NCI-H1417 treated with DMSO at 0.1 percent for 48 hours (cell line): ENCODE results near the gene PRKD3.

ENCODE experiments used
- DNase-seq: peaks from one replicate; lab custom pipeline; 2025; lab: John Stamatoyannopoulos, UW

The PRKD3 gene

GRCh38 chr2:37343537-37344434 lies 19.2 kb upstream of the PRKD3 start:
- DNase-seq = no peak

DNA sequence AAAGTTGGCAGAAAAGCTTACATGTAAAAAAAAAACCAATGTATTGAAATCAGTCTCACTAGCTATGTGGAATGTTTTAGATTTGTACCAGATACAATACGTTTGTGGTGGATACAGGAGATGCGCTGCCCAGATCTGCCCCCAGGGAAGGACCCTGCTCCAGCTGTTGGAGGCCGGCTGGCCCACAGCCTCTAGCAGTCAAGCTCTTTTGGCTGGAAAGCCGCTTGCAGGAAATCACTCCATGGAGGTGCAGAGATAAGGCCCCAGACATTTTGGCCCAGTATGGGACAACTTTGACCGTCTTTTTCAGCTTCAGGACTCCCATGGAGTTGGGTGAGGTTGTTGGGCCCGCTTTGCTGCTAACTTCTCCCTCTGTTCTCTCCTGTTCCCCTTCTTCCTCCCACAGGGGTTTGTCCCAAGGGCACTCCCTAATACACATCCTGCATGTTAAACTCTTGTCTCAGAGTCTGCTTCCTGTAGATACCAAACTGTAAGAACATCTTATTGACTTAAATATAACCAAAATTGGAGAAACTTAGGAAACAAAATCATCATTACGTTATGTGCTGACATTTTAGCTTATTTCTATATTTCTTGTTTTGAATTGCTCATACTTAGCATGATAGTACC lies 18.1 kb upstream of the PRKD3 start:
- DNase-seq = no peak

DNA sequence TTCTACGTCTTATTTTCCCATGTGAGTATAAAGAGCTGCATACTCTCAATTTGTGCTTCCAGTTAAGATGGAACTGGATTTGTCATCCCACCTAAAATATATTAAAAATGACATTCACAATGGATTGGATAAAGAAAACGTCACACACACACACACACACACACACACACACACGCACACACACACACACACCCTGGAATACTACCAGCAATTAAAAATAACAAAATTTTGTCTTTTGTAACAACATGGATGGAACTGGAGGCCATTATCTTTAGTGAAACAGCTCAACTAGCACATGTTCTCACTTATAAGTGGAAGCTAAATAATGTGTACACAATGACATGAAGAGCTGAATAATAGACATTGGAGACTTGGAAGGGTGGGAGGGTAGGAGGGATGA lies 16.0 kb upstream of the PRKD3 start:
- no peak for DNase-seq

DNA sequence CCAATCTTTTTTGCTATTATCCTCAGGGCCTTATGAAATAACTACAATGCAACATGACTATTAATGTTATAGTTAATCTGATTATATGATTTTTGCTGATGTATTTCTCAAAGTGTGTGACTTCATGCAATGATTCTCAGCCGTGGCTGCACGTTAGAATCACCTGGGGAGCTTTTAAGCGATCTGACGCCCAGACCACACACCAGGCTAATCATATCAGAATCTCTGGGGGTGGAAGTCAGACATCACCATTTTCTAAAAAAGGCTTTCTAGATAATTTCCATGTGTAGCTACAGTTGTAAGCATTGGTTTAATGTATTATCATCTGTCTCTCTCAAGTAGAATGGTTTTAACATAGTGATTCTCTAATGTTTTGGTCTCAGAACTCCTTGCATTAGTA lies 14.3 kb upstream of the PRKD3 start:
- DNase-seq = no peak

GRCh38 chr2:37337620-37338280 lies 13.1 kb upstream of the PRKD3 start:
- DNase-seq = no peak

- DNase-seq = no peak
These were observed 11.0 kb upstream of the PRKD3 start for GRCh38 chr2:37335604-37336003.

DNA sequence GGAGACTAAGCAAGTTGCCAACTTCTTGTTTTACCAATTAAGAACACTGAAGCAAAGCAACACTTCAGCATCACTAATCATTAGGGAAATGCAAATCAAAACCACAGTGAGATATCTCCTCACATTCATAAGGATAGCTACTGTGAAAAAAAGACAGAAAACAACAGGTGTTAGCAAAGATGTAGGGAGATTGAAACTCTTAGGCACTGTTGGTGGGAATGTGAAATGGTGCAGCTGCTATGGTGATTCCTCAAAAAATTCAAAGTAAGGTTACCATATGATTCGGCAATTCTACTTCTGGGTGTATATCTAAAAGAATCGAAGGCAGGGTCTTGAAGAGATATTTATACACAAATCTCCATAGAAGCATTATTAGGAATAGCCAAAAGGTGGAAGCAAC lies 8.6 kb upstream of the PRKD3 start:
- no peak for DNase-seq

GRCh38 chr2:37332560-37332959 lies 7.9 kb upstream of the PRKD3 start:
- no peak for DNase-seq

DNA sequence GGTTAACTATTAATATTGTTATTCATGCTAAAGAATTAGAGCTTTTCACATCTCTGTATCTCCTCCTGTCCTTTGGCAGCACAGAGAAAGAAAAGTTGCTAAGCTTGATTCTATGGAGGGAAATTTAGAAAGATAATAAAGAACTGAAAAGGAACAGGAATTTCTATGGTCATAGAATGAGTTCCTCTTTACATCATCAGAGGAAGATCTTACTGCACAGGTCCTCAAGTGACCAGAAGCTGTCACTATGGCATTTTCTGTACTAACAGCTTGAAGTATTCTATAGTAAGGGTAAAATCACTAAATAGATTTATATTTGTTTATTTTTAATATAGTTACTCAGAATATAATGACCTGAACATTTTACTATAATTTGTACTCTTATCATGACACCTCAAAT lies 6.0 kb upstream of the PRKD3 start:
- DNase-seq = no peak

DNA sequence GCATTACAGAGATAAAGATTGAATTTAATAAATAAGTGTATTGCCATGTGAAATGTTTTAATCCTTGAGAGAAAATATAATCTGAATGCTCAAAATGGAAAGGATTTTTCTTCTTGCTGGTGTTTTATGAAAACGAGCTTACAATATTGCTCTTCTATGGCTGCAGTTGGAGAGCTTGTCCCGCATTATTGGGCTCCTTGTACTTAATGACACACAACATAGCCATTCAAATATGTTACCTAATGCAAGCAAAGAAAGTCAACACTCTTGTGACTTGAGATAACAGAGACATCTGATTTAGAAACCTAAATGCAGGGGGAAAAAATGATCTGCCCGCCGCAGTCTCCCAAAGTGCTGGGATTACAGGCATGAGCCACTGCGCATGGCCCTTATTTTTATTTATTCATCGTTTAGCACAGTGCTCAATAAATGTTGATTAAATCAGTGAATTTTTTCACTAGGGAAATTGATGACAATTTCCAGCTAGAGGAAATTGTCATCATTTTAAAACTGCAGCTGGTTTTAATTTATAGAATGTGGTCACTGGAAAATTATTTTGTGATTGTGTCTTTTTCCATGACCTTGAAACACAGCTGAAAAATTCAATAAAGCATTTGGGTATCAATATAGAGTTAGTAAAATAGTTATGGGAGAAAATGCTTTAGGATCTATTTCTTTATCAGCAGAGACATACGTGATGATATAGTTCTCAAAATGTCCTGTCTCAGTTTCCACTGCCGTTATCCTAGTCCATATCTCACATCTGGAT lies 2.4 kb upstream of the PRKD3 start:
- DNase-seq = no peak

- DNase-seq = no peak
These were observed 1.7 kb upstream of the PRKD3 start for GRCh38 chr2:37326285-37326684.

GRCh38 chr2:37325625-37326071 lies 1.0 kb upstream of the PRKD3 start:
- no peak for DNase-seq

DNA sequence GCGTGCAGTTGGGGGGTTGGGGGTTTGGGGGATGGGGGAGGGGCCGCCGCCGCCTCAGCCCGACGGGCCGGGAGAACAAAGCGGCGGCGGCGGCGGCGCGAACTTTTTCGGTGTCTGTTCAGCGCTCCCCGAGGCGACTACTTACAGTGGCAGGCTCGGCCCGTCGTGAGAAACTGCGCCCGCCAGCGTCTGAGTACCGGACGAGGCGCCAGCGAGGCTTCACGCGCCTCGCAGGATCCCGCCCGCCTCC lies 172 bp downstream of the PRKD3 start:
- DNase-seq = no peak

DNA sequence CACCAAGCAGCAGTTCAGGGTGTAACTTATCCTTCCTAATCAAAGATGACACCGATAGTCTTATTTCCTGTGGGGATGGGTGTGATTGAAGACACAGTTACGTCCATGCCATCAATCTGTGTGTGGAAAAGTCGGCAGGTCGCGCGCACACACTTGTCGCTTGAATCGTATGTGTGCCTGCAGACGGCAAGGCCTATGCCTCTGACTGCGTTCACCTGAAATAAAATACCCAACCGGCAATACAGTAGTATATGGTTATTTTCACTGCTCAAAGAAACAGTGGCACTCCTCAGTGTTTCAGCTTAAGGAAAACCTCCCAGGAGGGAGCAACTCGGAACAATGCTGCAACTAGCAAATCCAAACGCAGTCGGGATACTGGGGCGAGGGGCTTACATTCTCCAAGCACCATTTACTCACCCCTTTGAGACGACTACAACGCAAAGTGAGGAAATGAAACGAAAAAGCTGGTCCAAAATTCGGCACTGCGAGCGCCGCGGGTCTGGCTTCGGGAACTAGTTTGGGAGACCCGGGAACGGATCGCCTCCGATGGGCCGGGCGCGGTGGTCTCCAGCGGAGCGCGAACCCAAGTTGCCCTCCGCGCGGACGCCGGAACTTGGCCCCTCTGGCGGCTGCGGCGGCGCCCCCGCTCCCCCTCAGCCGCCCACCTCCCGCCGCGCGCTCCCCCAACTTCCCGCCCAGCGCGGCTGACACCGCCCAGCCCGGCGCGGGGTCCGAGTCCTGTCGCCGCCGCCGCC lies 675 bp downstream of the PRKD3 start:
- DNase-seq = no peak

DNA sequence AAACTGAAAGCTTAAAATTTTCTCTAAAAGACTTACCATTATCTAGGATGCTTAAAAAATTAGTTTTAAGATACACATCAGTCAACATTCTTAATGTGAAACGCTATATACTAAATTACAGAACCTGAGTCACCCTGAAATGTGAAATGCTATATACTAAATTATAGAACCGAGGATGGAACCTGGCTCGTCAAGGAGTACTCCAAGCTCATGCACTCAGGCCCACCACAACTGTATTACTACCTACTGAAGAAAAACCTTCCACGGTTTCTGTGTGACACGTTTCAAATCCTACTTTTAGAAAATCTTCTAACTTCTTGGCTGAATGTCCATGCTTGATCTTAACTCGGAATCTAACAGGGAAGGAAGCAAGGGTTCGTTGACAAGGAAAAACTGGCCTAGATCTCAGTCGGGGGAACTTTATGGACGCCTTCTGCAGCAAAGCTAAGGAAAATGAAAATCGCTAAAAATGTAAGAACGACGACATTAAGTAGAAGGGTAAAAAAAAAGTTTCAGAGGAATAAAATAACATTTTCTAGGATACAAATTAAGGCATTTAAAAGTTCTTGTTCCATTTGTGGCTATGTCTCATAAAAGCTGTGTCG lies 1.4 kb downstream of the PRKD3 start:
- DNase-seq = no peak

DNA sequence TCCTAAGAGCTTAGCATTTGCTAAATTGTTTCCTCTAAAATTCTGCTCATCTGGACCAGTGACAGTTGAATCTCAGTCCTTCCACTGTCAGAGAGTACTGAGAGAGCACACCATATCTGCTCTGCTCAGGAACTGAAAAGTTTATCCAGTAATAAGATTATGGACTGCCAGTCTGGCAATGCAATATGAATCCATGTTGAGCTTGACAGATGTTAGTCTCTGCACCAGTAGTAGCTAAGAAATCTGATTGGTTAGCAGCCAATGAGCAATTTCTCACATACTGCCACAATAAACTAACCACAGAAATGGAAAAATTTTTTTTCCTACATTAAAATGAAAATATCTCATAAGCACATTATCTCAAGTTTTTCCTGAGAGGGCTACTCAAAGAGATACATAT lies 2.3 kb downstream of the PRKD3 start:
- DNase-seq = no peak

GRCh38 chr2:37321029-37321682 lies 3.5 kb downstream of the PRKD3 start:
- no peak for DNase-seq

- DNase-seq = no peak
These were observed 4.7 kb downstream of the PRKD3 start for GRCh38 chr2:37319754-37320609.

DNA sequence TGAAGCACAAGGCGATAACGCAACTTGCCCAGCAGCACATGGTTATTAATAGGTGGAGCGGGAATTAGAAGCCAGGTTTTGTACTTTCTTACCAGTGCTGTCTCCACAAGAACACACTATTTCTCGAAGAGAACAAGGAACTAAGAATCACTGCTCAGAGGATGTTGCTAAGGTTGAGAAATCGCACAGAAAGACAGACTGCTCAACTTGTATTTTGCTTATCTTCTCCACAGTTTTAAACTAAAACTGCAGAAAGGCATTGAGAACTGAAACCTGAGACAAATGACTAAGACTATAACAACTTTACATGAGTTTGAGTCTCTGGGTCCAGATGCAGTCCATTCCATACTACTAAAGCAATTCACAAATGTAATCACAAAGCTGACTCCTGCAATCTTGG lies 6.2 kb downstream of the PRKD3 start:
- DNase-seq = no peak

DNA sequence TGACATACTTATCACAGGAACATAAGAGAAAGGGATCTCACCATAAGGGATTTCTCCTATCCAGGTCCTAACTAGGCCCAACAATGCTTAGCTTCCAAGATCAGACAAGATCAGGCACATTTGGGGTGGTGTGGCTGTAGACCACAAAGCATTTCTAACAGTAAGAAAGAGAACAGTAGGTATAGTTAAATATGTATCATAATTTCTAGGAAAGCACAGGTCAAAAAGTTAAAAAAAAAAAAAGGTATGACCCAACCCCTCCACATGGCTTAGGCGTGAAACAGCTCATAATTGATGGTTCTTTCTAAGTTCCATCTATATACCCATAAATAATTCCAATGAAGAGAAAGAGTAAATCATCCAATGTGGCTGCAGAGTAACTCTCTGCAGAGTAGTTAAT lies 6.9 kb downstream of the PRKD3 start:
- no peak for DNase-seq
